Nephron (organoid): ENCODE data around the gene TSSK2.

Experiments
- H3K27ac Mint-ChIP-seq, 3 experiments: 2 replicates each; pipeline ENCODE4 v1.8.0; 2020; ENCODE audit warnings: mixed read lengths in 3 of 3, mild to moderate bottlenecking in 2 of 3, moderate library complexity in 1 of 3
- H3K27me3 Mint-ChIP-seq: 2 replicates; pipeline ENCODE4 v1.8.0; 2021; ENCODE audit warnings: low read depth, mild to moderate bottlenecking, moderate library complexity, mixed read lengths
- H3K36me3 Mint-ChIP-seq: 2 replicates; pipeline ENCODE4 v1.8.0; 2020; ENCODE audit warnings: low read depth, mixed read lengths
- H3K4me1 Mint-ChIP-seq: 2 replicates; pipeline ENCODE4 v1.8.0; 2020; ENCODE audit warnings: mixed read lengths
- H3K4me3 Mint-ChIP-seq, 3 experiments: 2 replicates each; pipeline ENCODE4 v1.8.0; 2020; ENCODE audit warnings: mild to moderate bottlenecking in 3 of 3, mixed read lengths in 3 of 3, moderate library complexity in 2 of 3
- H3K9me3 Mint-ChIP-seq: 2 replicates; pipeline ENCODE4 v1.8.0; 2020; ENCODE audit warnings: mixed read lengths
- CTCF ChIP-seq, 3 experiments: fragments of 200-600 bp; sonication (generic); IDR thresholded peaks; one replicate each; pipeline ENCODE4 v1.5.0; 2021; ENCODE audit warnings: antibody characterized with exemption in 3 of 3; ENCODE audit not compliant: unreplicated experiment in 3 of 3

TSSK2 gene

GRCh38 chr22:19132693-19133400 lies 1.7 kb downstream of the TSSK2 start:
- Mint-ChIP-seq H3K4me1 (no peaks in the 10 kb centered on the region), H3K4me3 (no peak overlapping the region), H3K9me3 (no peaks in the 10 kb centered on the region), H3K36me3 (peaks cover 34% of the 10 kb centered on the region), H3K27ac (no peak overlapping the region), H3K27me3 (peaks cover 3% of the 10 kb centered on the region)
- no peak for TF ChIP-seq CTCF (IDR thresholded peaks at IDR 0.05; ENCODE audit: unreplicated experiment in 3 of 3)

- H3K4me1 Mint-ChIP-seq: no peaks in the 10 kb centered on the region
- H3K4me3 Mint-ChIP-seq: no peak overlapping the region
- H3K27me3 Mint-ChIP-seq: no peaks in the 10 kb centered on the region
- H3K36me3 Mint-ChIP-seq: peaks cover 34% of the 10 kb centered on the region
- no peaks in the 10 kb centered on the region for H3K9me3 Mint-ChIP-seq
- TF ChIP-seq CTCF (IDR thresholded peaks at IDR 0.05; ENCODE audit: unreplicated experiment in 3 of 3): no peak
- H3K27ac Mint-ChIP-seq: no peak overlapping the region
Observed at GRCh38 chr22:19133561-19133960, 2.5 kb downstream of the TSSK2 start.

- H3K4me3 Mint-ChIP-seq: no peak overlapping the region
- H3K9me3 Mint-ChIP-seq: no peaks in the 10 kb centered on the region
- no peak overlapping the region for H3K27ac Mint-ChIP-seq
- no peaks in the 10 kb centered on the region for H3K4me1 Mint-ChIP-seq
- peaks cover 38% of the 10 kb centered on the region for H3K36me3 Mint-ChIP-seq
- no peak for TF ChIP-seq CTCF (IDR thresholded peaks at IDR 0.05; ENCODE audit: unreplicated experiment in 3 of 3)
- no peaks in the 10 kb centered on the region for H3K27me3 Mint-ChIP-seq
Observed at GRCh38 chr22:19134176-19134831, 3.2 kb downstream of the TSSK2 start.

DNA sequence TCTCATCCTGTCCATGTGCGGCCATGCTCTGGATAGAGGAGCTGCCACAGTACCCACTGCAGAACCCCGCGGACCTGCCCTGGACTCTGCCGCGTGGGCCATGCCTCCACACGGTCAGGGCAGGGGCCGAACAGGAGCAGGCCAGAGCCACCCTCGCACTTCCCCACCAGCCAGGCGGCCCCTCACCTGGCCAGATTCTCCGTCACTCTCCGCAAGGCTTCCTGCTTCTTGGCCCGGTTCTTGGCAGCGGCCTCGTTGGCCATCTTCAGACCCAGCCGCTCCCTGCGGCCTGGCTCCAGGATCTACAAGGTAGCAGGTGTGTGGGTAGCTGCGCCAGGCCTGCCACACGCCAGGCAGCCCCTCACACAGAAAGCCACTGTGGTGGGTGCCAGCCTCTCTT lies 3.8 kb downstream of the TSSK2 start:
- Mint-ChIP-seq H3K4me1 (no peaks in the 10 kb centered on the region), H3K27me3 (no peaks in the 10 kb centered on the region), H3K36me3 (peaks cover 44% of the 10 kb centered on the region), H3K27ac (no peak overlapping the region), H3K4me3 (no peak overlapping the region), H3K9me3 (no peaks in the 10 kb centered on the region)
- no peak for TF ChIP-seq CTCF (IDR thresholded peaks at IDR 0.05; ENCODE audit: unreplicated experiment in 3 of 3)

- Mint-ChIP-seq H3K4me1 (no peaks in the 10 kb centered on the region), H3K9me3 (no peaks in the 10 kb centered on the region), H3K4me3 (no peak overlapping the region), H3K27ac (no peak overlapping the region), H3K36me3 (peaks cover 46% of the 10 kb centered on the region), H3K27me3 (no peaks in the 10 kb centered on the region)
- TF ChIP-seq CTCF (IDR thresholded peaks at IDR 0.05; ENCODE audit: unreplicated experiment in 3 of 3): no peak
Observed at GRCh38 chr22:19136915-19137314, 5.8 kb downstream of the TSSK2 start.
